Esophagus squamous epithelium (tissue), 5 donors: ENCODE measurements around the gene ATP8B4. TPM values are rescaled to one million over a fixed set of nuclear protein-coding genes. Genes with fewer than 3 reads are reported as not detected.

Experiments
- DNase-seq: peaks from one replicate; lab custom pipeline; 2025; lab: John Stamatoyannopoulos, UW
- H3K27ac ChIP-seq, 4 donors: fragments of 200-600 bp; sonication (generic); one replicate each; pipeline ENCODE4 v1.5.1; 2016 to 2019; ENCODE audit warnings: mild to moderate bottlenecking in 1 of 4
- H3K27me3 ChIP-seq, 4 donors: fragments of 200-600 bp; sonication (generic); 1 replicate in 3 of 4; 2 replicates in 1 of 4; pipeline versions ENCODE4 v1.5.1 to v1.6.0; 2017 to 2021; ENCODE audit warnings: antibody characterized with exemption in 1 of 4
- H3K36me3 ChIP-seq, 3 donors: fragments of 200-600 bp; sonication (generic); one replicate each; pipeline ENCODE4 v1.5.1; 2016 to 2019
- H3K4me1 ChIP-seq, 3 donors: fragments of 200-600 bp; sonication (generic); one replicate each; pipeline ENCODE4 v1.5.1; 2017 to 2019
- H3K4me3 ChIP-seq, 4 donors: fragments of 200-600 bp; sonication (generic); 1 replicate in 3 of 4; 2 replicates in 1 of 4; pipeline ENCODE4 v1.5.1; 2016 to 2019; ENCODE audit warnings: mild to moderate bottlenecking in 2 of 4, moderate library complexity in 1 of 4
- H3K9me3 ChIP-seq, 3 donors: fragments of 200-600 bp; sonication (generic); one replicate each; pipeline ENCODE4 v1.5.1; 2016 to 2019
- CTCF ChIP-seq, 6 experiments: fragments of 450-650 bp in 4 of 6; fragments of 200-600 bp in 2 of 6; sonication (generic) in 2 of 6; IDR thresholded peaks; one replicate each; pipeline ENCODE4 v1.5.1; 2016 to 2019; ENCODE audit warnings: antibody characterized with exemption in 6 of 6, mild to moderate bottlenecking in 4 of 6, moderate library complexity in 4 of 6
- POLR2A ChIP-seq, 4 donors: fragments of 450-650 bp; IDR thresholded peaks; one replicate each; pipeline ENCODE4 v1.6.1; 2017; ENCODE audit warnings: antibody characterized with exemption in 4 of 4, mild to moderate bottlenecking in 4 of 4, moderate library complexity in 3 of 4
- WGBS, 2 donors: methylation state at CpG; one replicate each; pipeline ENCODE4 v1.1.5; 2018; 5-methylcytosine and 5-hydroxymethylcytosine counted together
- intact Hi-C: fragments of 100-400 bp; cut with DNase I; formaldehyde crosslinking; loops from one replicate; pipeline ENCODE4 v1.15.0; 2022
- total RNA-seq, 4 donors: library from RNA; depleted of rRNA; stranded (reverse); fragments of >200 nt; gene quantifications; one replicate each; pipeline ENCODE4 v1.1.0, GENCODE V29; 2016
- donor health status: DM: yes; HTN: yes; CAD: no.

Gene ATP8B4
- total RNA-seq, 4 donors from 2014 or later = 0.97 to 6.7 (median 2.9) TPM

GRCh38 chr15:50077651-50078050 lies 41.4 kb downstream of the ATP8B4 start:
- intact Hi-C loops = no loop called here
- TF ChIP-seq POLR2A (IDR thresholded peaks at IDR 0.05) = no peak
- WGBS, 2 donors = 43 to 45% methylated on average over 2 of the region's 2 CpGs

GRCh38 chr15:50077176-50077575 lies 41.9 kb downstream of the ATP8B4 start:
- peaks cover 0 to 9% (median 0%) of the 10 kb centered on the region in 3 donors for H3K4me1 ChIP-seq
- no peak overlapping the region for H3K27ac ChIP-seq
- no peak for TF ChIP-seq CTCF (IDR thresholded peaks at IDR 0.05)
- TF ChIP-seq POLR2A (IDR thresholded peaks at IDR 0.05) = no peak
- DNase-seq = no peak
- intact Hi-C loops = no loop called here
- H3K27me3 ChIP-seq = no peaks in the 10 kb centered on the region
- no peaks in the 10 kb centered on the region for H3K9me3 ChIP-seq
- no peaks in the 10 kb centered on the region for H3K36me3 ChIP-seq
- H3K4me3 ChIP-seq = no peak overlapping the region

More at GRCh38 chr15:50077651-50078050, 41.4 kb downstream of the ATP8B4 start:
- DNase-seq = no peak
- no peaks in the 10 kb centered on the region for H3K36me3 ChIP-seq
- no peak overlapping the region for H3K27ac ChIP-seq
- H3K27me3 ChIP-seq = no peaks in the 10 kb centered on the region
- no peaks in the 10 kb centered on the region for H3K9me3 ChIP-seq
- peaks cover 0 to 9% (median 0%) of the 10 kb centered on the region in 3 donors for H3K4me1 ChIP-seq
- no peak overlapping the region for H3K4me3 ChIP-seq

GRCh38 chr15:50075319-50075718 lies 43.7 kb downstream of the ATP8B4 start:
- Histone ChIP-seq H3K4me3 (no peak overlapping the region), H3K4me1 (peaks cover 0 to 9% (median 0%) of the 10 kb centered on the region in 3 donors), H3K27me3 (no peaks in the 10 kb centered on the region), H3K36me3 (no peaks in the 10 kb centered on the region), H3K9me3 (no peaks in the 10 kb centered on the region), H3K27ac (no peak overlapping the region)
- WGBS, 2 donors = 85 to 92% methylated on average over 1 of the region's 1 CpG
- intact Hi-C loops = no loop called here
- TF ChIP-seq CTCF (IDR thresholded peaks at IDR 0.05) = no peak
- no peak for TF ChIP-seq POLR2A (IDR thresholded peaks at IDR 0.05)
- DNase-seq = no peak

- Histone ChIP-seq H3K36me3 (no peaks in the 10 kb centered on the region), H3K4me1 (peaks cover 0 to 9% (median 0%) of the 10 kb centered on the region in 3 donors), H3K27me3 (no peaks in the 10 kb centered on the region), H3K27ac (no peak overlapping the region), H3K9me3 (no peaks in the 10 kb centered on the region), H3K4me3 (no peak overlapping the region)
- no peak for DNase-seq
- TF ChIP-seq POLR2A (IDR thresholded peaks at IDR 0.05) = no peak
- TF ChIP-seq CTCF (IDR thresholded peaks at IDR 0.05) = no peak
- intact Hi-C loops = no loop called here
- 79 to 81% methylated on average over 1 of the region's 1 CpG for WGBS, 2 donors
Observed at GRCh38 chr15:50071551-50072258, 47.3 kb downstream of the ATP8B4 start.

- 77 to 82% methylated on average over 3 of the region's 3 CpGs for WGBS, 2 donors
- Histone ChIP-seq H3K4me3 (no peak overlapping the region), H3K9me3 (no peaks in the 10 kb centered on the region), H3K36me3 (no peaks in the 10 kb centered on the region), H3K27ac (no peak overlapping the region), H3K4me1 (no peaks in the 10 kb centered on the region), H3K27me3 (no peaks in the 10 kb centered on the region)
- intact Hi-C loops = no loop called here
- TF ChIP-seq CTCF (IDR thresholded peaks at IDR 0.05) (no peak), POLR2A (IDR thresholded peaks at IDR 0.05) (no peak)
- no peak for DNase-seq
Observed at GRCh38 chr15:50068016-50068415, 51.0 kb downstream of the ATP8B4 start.
